ENCODE measurements around the gene KCNJ10.
A peak's percentile ranks its signal among the peaks of the same experiment; 100 is the strongest.
"Not testable (repeated sequence)": the region's sequence is repeated elsewhere in the genome, so short reads cannot be mapped to it uniquely, and the experiment has no call there.

Gene KCNJ10

GRCh38 chr1:160053548-160054365 lies 16.2 kb downstream of the KCNJ10 start:
- no peak for DNase-seq

DNA sequence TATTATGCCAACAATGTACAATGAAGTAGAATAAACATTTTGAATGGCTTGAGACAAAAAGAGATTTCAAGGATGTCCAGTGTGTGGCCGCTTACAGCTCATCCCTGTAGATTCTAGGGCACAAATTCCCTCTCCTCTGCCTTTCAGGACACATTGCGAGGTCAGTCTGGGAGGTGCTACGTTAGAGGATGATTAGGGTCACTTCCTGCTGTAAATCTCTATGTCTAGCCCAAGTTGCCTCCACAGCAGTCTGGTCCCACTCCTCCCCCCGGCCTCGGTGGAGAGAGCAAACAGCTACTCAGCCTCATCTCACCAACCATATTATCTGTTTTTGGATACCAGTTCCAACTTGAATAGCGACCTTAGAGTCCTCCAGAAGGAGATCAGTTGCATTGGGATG lies 17.0 kb downstream of the KCNJ10 start:
- DNase-seq, result no peak

DNA sequence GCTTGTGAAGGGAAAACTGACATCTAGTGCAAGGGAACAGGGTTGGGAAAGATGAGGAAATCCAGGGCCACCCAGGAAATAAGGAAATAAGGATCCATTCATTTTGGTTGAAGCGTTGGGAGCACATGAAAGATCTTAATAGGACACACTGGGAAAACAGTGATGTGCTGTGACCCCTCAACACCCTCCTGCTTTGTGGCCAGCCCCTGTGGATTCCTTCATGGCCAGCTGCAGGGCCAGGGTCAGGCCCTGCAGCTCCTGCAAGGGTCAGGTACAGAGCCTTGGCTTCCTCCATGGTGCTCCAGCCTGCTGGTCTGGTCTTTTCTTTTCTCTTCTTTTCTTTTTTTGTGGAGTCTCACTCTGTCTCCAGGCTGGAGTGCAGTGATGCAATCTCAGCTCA lies 19.3 kb downstream of the KCNJ10 start:
- no peak for DNase-seq

DNA sequence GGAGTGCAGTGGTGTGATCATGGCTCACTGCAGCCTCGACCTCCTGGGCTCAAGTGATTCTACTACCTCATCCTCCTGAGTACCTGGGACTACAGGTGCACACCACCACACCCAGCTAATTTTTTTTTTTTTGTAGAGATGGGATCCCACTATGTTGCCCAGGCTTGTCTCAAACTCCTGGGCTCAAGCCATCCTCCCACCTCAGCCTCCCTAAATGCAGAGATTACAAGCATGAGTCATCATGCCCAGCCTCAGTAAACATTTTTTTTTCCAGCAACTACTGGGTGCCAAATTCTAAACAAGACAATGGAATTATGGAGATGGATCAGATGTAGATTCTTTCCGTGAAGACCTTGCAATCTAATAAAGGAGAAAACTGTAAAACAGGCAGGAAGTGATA lies 19.8 kb downstream of the KCNJ10 start:
- not testable (repeated sequence) for DNase-seq

DNA sequence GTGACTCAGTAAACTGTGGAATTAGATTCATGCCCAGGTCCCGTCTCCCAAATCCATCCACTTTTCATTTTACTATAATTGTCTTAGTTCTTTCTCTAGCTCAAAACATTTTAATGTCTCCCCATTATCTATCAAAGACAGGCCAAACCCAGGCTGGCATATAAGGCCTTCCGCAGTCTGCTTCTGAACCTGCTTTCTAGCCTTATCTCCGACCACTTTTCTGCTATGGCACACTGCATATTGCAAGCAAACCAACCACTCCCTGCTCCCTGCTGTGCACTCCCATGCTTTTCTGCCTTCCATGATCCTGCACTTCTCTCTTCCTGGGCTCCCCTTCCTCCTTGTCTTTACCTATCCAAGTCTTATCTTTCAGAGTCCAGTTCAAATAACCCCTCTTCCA lies 20.9 kb downstream of the KCNJ10 start:
- no peak for DNase-seq

DNA sequence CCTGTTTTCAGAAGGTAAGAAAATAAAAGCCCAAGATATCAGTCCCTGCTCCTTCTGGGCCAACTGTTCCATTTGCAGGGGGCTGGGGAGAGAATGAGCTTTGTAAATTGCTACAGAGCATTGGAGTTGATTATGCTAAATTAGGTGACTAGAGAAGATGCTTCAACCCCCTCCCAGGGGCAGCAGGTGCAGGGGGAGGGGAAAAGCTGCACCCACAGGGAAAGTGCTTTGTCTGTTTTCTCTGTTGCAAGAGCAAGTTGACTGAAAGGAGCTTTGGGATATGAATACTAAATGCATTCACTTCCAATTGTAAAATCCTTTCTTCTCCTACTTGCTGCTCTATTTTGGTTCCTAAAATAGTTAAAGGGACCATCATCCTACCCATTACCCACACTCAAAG lies 21.6 kb downstream of the KCNJ10 start:
- no peak for DNase-seq

GRCh38 chr1:160047111-160047991 lies 22.6 kb downstream of the KCNJ10 start:
- no peak for DNase-seq

GRCh38 chr1:160046494-160047110 lies 23.4 kb downstream of the KCNJ10 start:
- DNase-seq, result no peak

DNA sequence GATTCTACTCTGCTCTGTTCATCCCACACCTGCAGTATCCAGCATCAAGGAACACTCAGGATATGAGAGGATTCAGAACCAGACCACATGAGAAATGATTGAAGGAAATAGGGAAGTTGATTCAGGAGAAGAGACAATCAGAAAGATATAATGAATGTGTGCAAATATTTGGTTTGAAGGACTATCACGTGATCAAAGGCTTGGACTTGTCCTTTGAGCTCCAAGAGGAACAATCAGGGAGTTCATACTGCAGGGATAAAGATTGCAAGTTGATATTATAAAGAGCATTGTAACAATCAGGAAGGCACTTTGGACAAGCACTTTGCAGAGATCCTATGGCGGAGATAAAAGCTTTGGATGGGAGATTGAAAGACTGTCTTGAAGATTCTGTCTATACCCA lies 24.3 kb downstream of the KCNJ10 start:
- no peak for DNase-seq

DNA sequence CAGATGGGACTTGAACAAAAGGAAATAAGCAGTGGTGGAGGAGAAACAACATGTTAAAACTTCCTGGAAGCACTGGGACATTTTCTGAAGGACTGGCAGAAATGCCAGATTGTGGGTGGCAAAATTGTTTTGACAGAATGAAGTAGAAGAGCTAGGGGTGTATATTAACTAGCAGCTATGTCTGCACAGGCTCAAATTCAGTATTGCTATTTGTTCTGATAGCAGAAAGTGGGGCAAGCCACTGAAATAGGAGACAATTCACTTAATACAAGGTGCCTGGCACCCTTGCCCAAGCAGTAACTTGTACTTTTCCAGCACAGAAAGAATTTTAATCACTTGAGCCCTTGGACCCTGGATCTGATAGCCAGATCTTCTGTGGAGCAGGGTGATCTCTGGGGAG lies 26.4 kb downstream of the KCNJ10 start:
- DNase-seq, result no peak

- DNase-seq, result no peak
Observed at GRCh38 chr1:160040476-160040875, 29.5 kb downstream of the KCNJ10 start.

GRCh38 chr1:160032165-160032820 lies 37.7 kb downstream of the KCNJ10 start:
- DNase-seq, result no peak

- DNase-seq, result peak; percentile 98
Observed at GRCh38 chr1:160031365-160032164, 38.4 kb downstream of the KCNJ10 start, which contains the start of gene PIGM. Gene PIGM, minus strand, starts transcription at chr1:160031990. Its CDS starts 251 bp downstream, at chr1:160031739.

DNA sequence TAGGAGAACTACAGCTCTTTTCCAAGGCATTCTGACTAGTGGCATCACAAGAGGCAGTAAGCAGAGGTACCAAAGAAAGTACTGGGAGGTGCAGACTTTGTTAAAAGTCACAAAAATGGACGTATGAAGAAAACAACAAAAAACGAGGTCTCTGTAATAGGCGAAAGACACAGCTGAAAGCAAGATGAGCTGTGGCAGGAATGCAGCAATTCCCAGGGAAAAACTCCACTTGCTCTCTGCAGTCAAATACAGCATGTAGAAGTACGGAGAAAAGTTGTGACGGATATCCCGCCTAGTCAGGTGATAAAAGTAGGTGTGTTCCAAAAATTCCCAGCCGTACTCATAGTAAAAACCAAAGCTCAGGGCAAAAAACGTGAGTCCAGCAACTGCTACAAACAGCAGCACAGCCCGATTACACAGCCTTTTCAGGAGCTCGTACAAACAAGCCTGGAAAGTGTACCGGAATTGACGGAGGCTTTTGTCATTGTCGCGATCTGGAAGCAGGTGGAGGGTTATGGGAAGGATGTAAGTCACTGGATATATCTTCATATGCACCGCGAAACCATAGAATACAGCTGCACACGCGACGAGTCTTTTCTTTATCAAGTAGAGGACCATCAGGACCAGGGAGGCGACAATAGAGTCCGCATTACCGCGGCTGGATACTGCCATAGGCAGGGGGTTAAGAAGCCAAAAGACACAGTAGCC lies 39.1 kb downstream of the KCNJ10 start:
- no peak for DNase-seq

- no peak for DNase-seq
Observed at GRCh38 chr1:160028426-160028825, 41.5 kb downstream of the KCNJ10 start.

DNA sequence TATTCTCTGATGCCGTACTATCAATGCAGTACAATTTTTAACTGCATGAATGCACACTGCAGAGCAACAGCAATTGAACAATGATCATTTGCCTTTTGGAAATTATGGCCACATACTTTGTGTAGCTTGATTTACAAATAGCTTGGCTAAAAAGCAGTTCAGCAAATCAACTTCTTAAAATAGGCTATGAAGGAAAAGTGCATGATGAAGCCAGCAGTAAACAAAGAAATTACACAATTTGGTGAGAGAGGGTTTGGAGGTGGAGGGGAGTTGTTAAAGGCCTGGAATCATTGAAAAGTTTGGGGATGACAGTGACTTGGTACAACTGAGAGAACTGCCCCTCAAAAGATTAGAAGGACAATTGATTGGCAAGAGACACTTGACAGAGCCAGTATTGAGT lies 44.6 kb downstream of the KCNJ10 start:
- no peak for DNase-seq

- no peak for DNase-seq
Observed at GRCh38 chr1:160024195-160024905, 45.6 kb downstream of the KCNJ10 start.

GRCh38 chr1:160022330-160023310 lies 47.3 kb downstream of the KCNJ10 start:
- no peak for DNase-seq

DNA sequence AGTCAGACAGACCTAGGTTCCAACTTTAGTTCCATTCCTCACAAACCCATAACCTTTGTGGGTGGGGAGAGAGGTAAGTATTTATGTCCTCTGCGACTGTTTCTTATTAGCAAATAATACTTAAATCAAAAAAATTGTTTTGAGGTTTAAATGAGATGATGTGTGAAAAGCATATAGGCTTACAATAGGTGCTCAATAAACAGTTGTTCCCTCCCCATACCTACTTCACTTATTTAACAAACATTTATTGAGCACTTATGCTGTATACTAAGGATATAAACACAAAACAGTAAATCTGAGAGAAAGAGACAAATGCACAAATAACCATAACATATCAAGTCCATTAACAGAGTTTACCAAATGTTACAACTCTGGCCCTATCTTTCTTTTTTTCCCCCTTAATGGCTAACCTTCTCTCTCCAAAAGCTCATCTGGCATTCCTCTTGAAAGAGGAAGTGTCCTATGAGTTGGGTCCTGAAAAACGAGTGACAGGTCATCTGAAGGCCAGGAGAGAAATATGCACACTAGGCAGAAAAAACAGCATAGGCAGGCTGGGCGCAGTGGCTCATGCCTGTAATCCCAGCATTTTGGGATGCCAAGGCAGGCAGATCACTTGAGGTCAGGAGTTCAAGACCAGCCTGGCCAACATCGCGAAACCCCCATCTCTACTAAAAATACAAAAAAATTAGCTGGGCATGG lies 48.4 kb downstream of the KCNJ10 start:
- DNase-seq, result no peak
